ENCODE measurements around the gene ELOVL6. TPM values are rescaled to one million over a fixed set of nuclear protein-coding genes. Genes with fewer than 3 reads are reported as not detected.

ELOVL6 gene
- polyA plus RNA-seq, 1 donor from 2014 or later, result 21.3 TPM

- Histone ChIP-seq H3K4me2 (ENCODE audit: low read length) (no peak overlapping the region), H3K27me3 (ENCODE audit: insufficient read depth, low read depth, low read length) (no peaks in the 10 kb centered on the region), H2AFZ (ENCODE audit: low read depth, low read length) (no peak overlapping the region), H3F3A (ENCODE audit: insufficient read depth, low read length, poor library complexity, severe bottlenecking) (no peaks in the 10 kb centered on the region), H3K27ac (ENCODE audit: low read length) (no peak overlapping the region), H3K36me3 (ENCODE audit: insufficient read depth, low read length) (no peaks in the 10 kb centered on the region), H3K9me3 (ENCODE audit: low read length) (no peaks in the 10 kb centered on the region), H3K9ac (ENCODE audit: low read length) (no peak overlapping the region), H4K20me1 (ENCODE audit: insufficient read depth) (no peaks in the 10 kb centered on the region), H3K9me2 (ENCODE audit: insufficient read depth, low read length) (no peaks in the 10 kb centered on the region), H3K4me3 (ENCODE audit: low read length) (no peak overlapping the region), H3K79me2 (replicated peaks; ENCODE audit: insufficient read depth, low read length) (peaks cover 10% of the 10 kb centered on the region)
- TF ChIP-seq TAF1 (IDR thresholded peaks at IDR 0.05; ENCODE audit: low read depth), result no peak
- no peak for TF ChIP-seq MXI1 (conservative IDR thresholded peaks at IDR 0.05; ENCODE audit: poor library complexity, severe bottlenecking)
- no peak for TF ChIP-seq POLR2AphosphoS5 (IDR thresholded peaks at IDR 0.05)
- no peak for TF ChIP-seq REST (IDR thresholded peaks at IDR 0.05; ENCODE audit: borderline replicate concordance)
These were observed 133.5 kb downstream of the ELOVL6 start for GRCh38 chr4:110064934-110065333.

- Histone ChIP-seq H3K27ac (ENCODE audit: low read length) (no peak overlapping the region), H3K79me2 (replicated peaks; ENCODE audit: insufficient read depth, low read length) (peaks cover 5% of the 10 kb centered on the region)
- TF ChIP-seq RAD21 (conservative IDR thresholded peaks at IDR 0.05) (no peak), MXI1 (conservative IDR thresholded peaks at IDR 0.05; ENCODE audit: poor library complexity, severe bottlenecking) (no peak), REST (IDR thresholded peaks at IDR 0.05; ENCODE audit: borderline replicate concordance) (no peak), TAF1 (IDR thresholded peaks at IDR 0.05; ENCODE audit: low read depth) (no peak)
These were observed 134.1 kb downstream of the ELOVL6 start for GRCh38 chr4:110064295-110064694.

DNA sequence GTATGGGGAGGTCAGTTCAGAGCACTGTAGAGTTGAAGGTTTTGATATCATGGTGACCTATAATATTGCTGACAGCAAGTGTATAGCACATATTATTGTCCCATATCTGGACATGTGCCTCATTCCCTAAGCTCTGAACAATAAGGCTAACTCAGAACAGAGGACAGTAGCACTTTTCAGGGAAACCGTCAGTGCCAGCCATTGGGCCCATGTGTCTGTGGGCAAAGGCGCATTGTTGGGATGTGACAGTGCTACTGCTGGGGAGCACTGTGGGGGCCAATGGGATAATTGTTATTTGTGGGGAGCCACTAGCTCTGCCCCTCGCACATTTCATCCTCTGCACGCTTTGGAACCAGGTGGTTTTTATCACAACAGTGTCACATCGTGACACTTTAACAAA is 136.2 kb downstream of the ELOVL6 start:
- H3K27ac ChIP-seq (ENCODE audit: low read length), result no peak overlapping the region
- H2AFZ ChIP-seq (ENCODE audit: low read depth, low read length), result no peak overlapping the region
- no peak overlapping the region for H3K9ac ChIP-seq (ENCODE audit: low read length)
- peaks cover 5% of the 10 kb centered on the region for H3K79me2 ChIP-seq (replicated peaks; ENCODE audit: insufficient read depth, low read length)
- no peaks in the 10 kb centered on the region for H3F3A ChIP-seq (ENCODE audit: insufficient read depth, low read length, poor library complexity, severe bottlenecking)
- no peaks in the 10 kb centered on the region for H3K36me3 ChIP-seq (ENCODE audit: insufficient read depth, low read length)
- H3K9me2 ChIP-seq (ENCODE audit: insufficient read depth, low read length), result no peaks in the 10 kb centered on the region
- no peaks in the 10 kb centered on the region for H3K27me3 ChIP-seq (ENCODE audit: insufficient read depth, low read depth, low read length)
- H4K20me1 ChIP-seq (ENCODE audit: insufficient read depth), result no peaks in the 10 kb centered on the region
- H3K9me3 ChIP-seq (ENCODE audit: low read length), result no peaks in the 10 kb centered on the region
- TF ChIP-seq EZH2 (IDR thresholded peaks at IDR 0.05; ENCODE audit: borderline replicate concordance, insufficient read depth, low read length, poor library complexity, severe bottlenecking) (no peak), TAF1 (IDR thresholded peaks at IDR 0.05; ENCODE audit: low read depth) (no peak), POLR2AphosphoS5 (IDR thresholded peaks at IDR 0.05) (no peak), RAD21 (conservative IDR thresholded peaks at IDR 0.05) (no peak), EP300 (conservative IDR thresholded peaks at IDR 0.05; ENCODE audit: poor library complexity, severe bottlenecking) (no peak), REST (IDR thresholded peaks at IDR 0.05; ENCODE audit: borderline replicate concordance) (no peak), MXI1 (conservative IDR thresholded peaks at IDR 0.05; ENCODE audit: poor library complexity, severe bottlenecking) (no peak), SMC3 (conservative IDR thresholded peaks at IDR 0.05; ENCODE audit: poor library complexity) (no peak)
- TF ChIP-seq, protein P1, sequence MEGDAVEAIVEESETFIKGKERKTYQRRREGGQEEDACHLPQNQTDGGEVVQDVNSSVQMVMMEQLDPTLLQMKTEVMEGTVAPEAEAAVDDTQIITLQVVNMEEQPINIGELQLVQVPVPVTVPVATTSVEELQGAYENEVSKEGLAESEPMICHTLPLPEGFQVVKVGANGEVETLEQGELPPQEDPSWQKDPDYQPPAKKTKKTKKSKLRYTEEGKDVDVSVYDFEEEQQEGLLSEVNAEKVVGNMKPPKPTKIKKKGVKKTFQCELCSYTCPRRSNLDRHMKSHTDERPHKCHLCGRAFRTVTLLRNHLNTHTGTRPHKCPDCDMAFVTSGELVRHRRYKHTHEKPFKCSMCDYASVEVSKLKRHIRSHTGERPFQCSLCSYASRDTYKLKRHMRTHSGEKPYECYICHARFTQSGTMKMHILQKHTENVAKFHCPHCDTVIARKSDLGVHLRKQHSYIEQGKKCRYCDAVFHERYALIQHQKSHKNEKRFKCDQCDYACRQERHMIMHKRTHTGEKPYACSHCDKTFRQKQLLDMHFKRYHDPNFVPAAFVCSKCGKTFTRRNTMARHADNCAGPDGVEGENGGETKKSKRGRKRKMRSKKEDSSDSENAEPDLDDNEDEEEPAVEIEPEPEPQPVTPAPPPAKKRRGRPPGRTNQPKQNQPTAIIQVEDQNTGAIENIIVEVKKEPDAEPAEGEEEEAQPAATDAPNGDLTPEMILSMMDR (IDR thresholded peaks at IDR 0.05; ENCODE audit: poor library complexity, severe bottlenecking), result no peak
- no peak overlapping the region for H3K4me2 ChIP-seq (ENCODE audit: low read length)
- no peak overlapping the region for H3K4me3 ChIP-seq (ENCODE audit: low read length)

More at GRCh38 chr4:110064295-110064694, 134.1 kb downstream of the ELOVL6 start:
- no peaks in the 10 kb centered on the region for H3F3A ChIP-seq (ENCODE audit: insufficient read depth, low read length, poor library complexity, severe bottlenecking)
- no peak overlapping the region for H2AFZ ChIP-seq (ENCODE audit: low read depth, low read length)
- H3K4me2 ChIP-seq (ENCODE audit: low read length), result no peak overlapping the region
- H3K9ac ChIP-seq (ENCODE audit: low read length), result no peak overlapping the region
- H3K9me2 ChIP-seq (ENCODE audit: insufficient read depth, low read length), result no peaks in the 10 kb centered on the region
- no peaks in the 10 kb centered on the region for H3K9me3 ChIP-seq (ENCODE audit: low read length)
- no peaks in the 10 kb centered on the region for H4K20me1 ChIP-seq (ENCODE audit: insufficient read depth)
- H3K4me3 ChIP-seq (ENCODE audit: low read length), result no peak overlapping the region
- H3K27me3 ChIP-seq (ENCODE audit: insufficient read depth, low read depth, low read length), result no peaks in the 10 kb centered on the region
- no peaks in the 10 kb centered on the region for H3K36me3 ChIP-seq (ENCODE audit: insufficient read depth, low read length)
